Type B pancreatic cell (in vitro differentiated cells): ENCODE measurements around the gene PTH1R. TPM values are rescaled to one million over a fixed set of nuclear protein-coding genes. Genes with fewer than 3 reads are reported as not detected.
A peak's percentile ranks its signal among the peaks of the same experiment; 100 is the strongest.

ENCODE experiments used
- DNase-seq: peaks from one replicate; pipeline ENCODE4 v3.0.0; 2021; ENCODE audit warnings: mixed read lengths; ENCODE audit not compliant: unreplicated experiment; ENCODE audit errors: extremely low spot score
- H3K27ac Mint-ChIP-seq: 2 replicates; pipeline ENCODE4 v1.8.0; 2021; ENCODE audit warnings: mild to moderate bottlenecking, mixed read lengths
- H3K27me3 Mint-ChIP-seq: 2 replicates; pipeline ENCODE4 v1.8.0; 2021; ENCODE audit warnings: mixed read lengths
- H3K36me3 Mint-ChIP-seq: 2 replicates; pipeline ENCODE4 v1.8.0; 2021; ENCODE audit warnings: mixed read lengths
- H3K4me1 Mint-ChIP-seq: one replicate; pipeline ENCODE4 v1.8.0; 2021; ENCODE audit warnings: mixed read lengths; ENCODE audit not compliant: unreplicated experiment
- H3K4me3 Mint-ChIP-seq: 2 replicates; pipeline ENCODE4 v1.8.0; 2021; ENCODE audit warnings: mild to moderate bottlenecking, mixed read lengths
- H3K9me3 Mint-ChIP-seq: 2 replicates; pipeline ENCODE4 v1.8.0; 2021; ENCODE audit warnings: mixed read lengths
- CTCF ChIP-seq: fragments of 200-600 bp; sonication (generic); conservative IDR thresholded peaks from 2 replicates; pipeline ENCODE4 v1.5.0; 2021; ENCODE audit warnings: antibody characterized with exemption, mild to moderate bottlenecking
- total RNA-seq: library from RNA; stranded (reverse); gene quantifications from 2 replicates; pipeline ENCODE4 v1.2.1, GENCODE V29; 2021; ENCODE audit warnings: low replicate concordance

The PTH1R gene
- total RNA-seq, 1 donor from 2014 or later: 63.0 TPM

GRCh38 chr3:46833346-46834300, 43.9 kb upstream of the PTH1R start:
- TF ChIP-seq CTCF: no peak
- H3K4me3 Mint-ChIP-seq: no peak overlapping the region
- H3K9me3 Mint-ChIP-seq: peaks cover 6% of the 10 kb centered on the region
- H3K4me1 Mint-ChIP-seq: no peaks in the 10 kb centered on the region
- H3K36me3 Mint-ChIP-seq: peaks cover 17% of the 10 kb centered on the region
- no peaks in the 10 kb centered on the region for H3K27me3 Mint-ChIP-seq
- no peak overlapping the region for H3K27ac Mint-ChIP-seq
- DNase-seq: no peak

- Mint-ChIP-seq H3K4me3 (peak overlapping the region; percentile 18), H3K27me3 (no peaks in the 10 kb centered on the region), H3K27ac (no peak overlapping the region), H3K4me1 (no peaks in the 10 kb centered on the region), H3K36me3 (peaks cover 17% of the 10 kb centered on the region), H3K9me3 (peaks cover 6% of the 10 kb centered on the region)
- no peak for DNase-seq
- no peak for TF ChIP-seq CTCF
Observed at GRCh38 chr3:46835054-46835453, 42.5 kb upstream of the PTH1R start.

GRCh38 chr3:46835491-46835890, 42.0 kb upstream of the PTH1R start:
- no peaks in the 10 kb centered on the region for H3K27me3 Mint-ChIP-seq
- H3K36me3 Mint-ChIP-seq: peaks cover 17% of the 10 kb centered on the region
- DNase-seq: no peak
- no peak for TF ChIP-seq CTCF
- no peak overlapping the region for H3K4me3 Mint-ChIP-seq
- H3K9me3 Mint-ChIP-seq: peaks cover 6% of the 10 kb centered on the region
- H3K4me1 Mint-ChIP-seq: no peaks in the 10 kb centered on the region
- no peak overlapping the region for H3K27ac Mint-ChIP-seq

GRCh38 chr3:46838301-46838700, 39.2 kb upstream of the PTH1R start:
- no peak for TF ChIP-seq CTCF
- H3K27me3 Mint-ChIP-seq: no peaks in the 10 kb centered on the region
- peaks cover 10% of the 10 kb centered on the region for H3K36me3 Mint-ChIP-seq
- no peak overlapping the region for H3K27ac Mint-ChIP-seq
- H3K4me1 Mint-ChIP-seq: no peaks in the 10 kb centered on the region
- H3K4me3 Mint-ChIP-seq: no peak overlapping the region
- peaks cover 18% of the 10 kb centered on the region for H3K9me3 Mint-ChIP-seq
- DNase-seq: no peak

- Mint-ChIP-seq H3K4me3 (no peak overlapping the region), H3K9me3 (peaks cover 18% of the 10 kb centered on the region), H3K27ac (no peak overlapping the region), H3K36me3 (peaks cover 10% of the 10 kb centered on the region), H3K27me3 (peaks cover 4% of the 10 kb centered on the region), H3K4me1 (peaks cover 5% of the 10 kb centered on the region)
- TF ChIP-seq CTCF: no peak
- no peak for DNase-seq
Observed at GRCh38 chr3:46840491-46840890, 37.0 kb upstream of the PTH1R start.
